HG03439 (cell line): ENCODE results near the gene ATP9A.

Experiments used
- ATAC-seq: cut with Tn5 transposase; IDR thresholded peaks from one replicate; pipeline ENCODE4 v1.9.1; 2021; ENCODE audit warnings: mild to moderate bottlenecking, moderate library complexity; ENCODE audit not compliant: unreplicated experiment

Gene ATP9A

GRCh38 chr20:51562332-51563173 lies 205.6 kb downstream of the ATP9A start:
- ATAC-seq: no peak

GRCh38 chr20:51562027-51562331 lies 206.2 kb downstream of the ATP9A start:
- ATAC-seq: no peak

- ATAC-seq: no peak
These were observed 207.5 kb downstream of the ATP9A start for GRCh38 chr20:51560550-51561307.

- ATAC-seq: no peak
These were observed 208.1 kb downstream of the ATP9A start for GRCh38 chr20:51560042-51560441.

GRCh38 chr20:51554538-51555165 lies 213.5 kb downstream of the ATP9A start:
- no peak for ATAC-seq

GRCh38 chr20:51553897-51554486 lies 214.2 kb downstream of the ATP9A start:
- no peak for ATAC-seq

- ATAC-seq: no peak
These were observed 217.0 kb downstream of the ATP9A start for GRCh38 chr20:51551186-51551585.

- no peak for ATAC-seq
These were observed 218.7 kb downstream of the ATP9A start for GRCh38 chr20:51549474-51549873.

- ATAC-seq: no peak
These were observed 220.2 kb downstream of the ATP9A start for GRCh38 chr20:51547951-51548350.
